Ishikawa (cell line): ENCODE measurements around the gene TMEFF2.

Experiments used
- CEBPB ChIP-seq: IDR thresholded peaks from 2 replicates; pipeline ENCODE4 v1.6.1; 2012
- CREB1 ChIP-seq: IDR thresholded peaks from 2 replicates; pipeline ENCODE4 v1.6.1; 2012; ENCODE audit warnings: low read depth
- EGR1 ChIP-seq: IDR thresholded peaks from 2 replicates; pipeline ENCODE4 v1.6.1; 2012
- EP300 ChIP-seq: IDR thresholded peaks from 2 replicates; pipeline ENCODE4 v1.6.1; 2012; ENCODE audit warnings: borderline replicate concordance
- FOXM1 ChIP-seq: IDR thresholded peaks from 2 replicates; pipeline ENCODE4 v1.6.1; 2012; ENCODE audit warnings: low read depth, borderline replicate concordance
- NFIC ChIP-seq: IDR thresholded peaks from 2 replicates; pipeline ENCODE4 v1.6.1; 2012
- RAD21 ChIP-seq: IDR thresholded peaks from 2 replicates; pipeline ENCODE4 v1.6.1; 2012; ENCODE audit warnings: low read depth
- TAF1 ChIP-seq: IDR thresholded peaks from 2 replicates; pipeline ENCODE4 v1.6.1; 2012; ENCODE audit warnings: low read depth, mild to moderate bottlenecking
- TCF12 ChIP-seq: IDR thresholded peaks from 2 replicates; pipeline ENCODE4 v1.6.1; 2012; ENCODE audit warnings: low read depth
- TEAD4 ChIP-seq: IDR thresholded peaks from 2 replicates; pipeline ENCODE4 v1.6.1; 2012
- YY1 ChIP-seq: IDR thresholded peaks from 2 replicates; pipeline ENCODE4 v1.6.1; 2012; ENCODE audit warnings: low read depth
- ZBTB7A ChIP-seq: IDR thresholded peaks from 2 replicates; pipeline ENCODE4 v1.6.1; 2012; ENCODE audit warnings: low read depth
- TF ChIP-seq, protein P1 (sequence below): IDR thresholded peaks from 2 replicates; pipeline ENCODE4 v1.6.1; 2012
- TF ChIP-seq, protein P2 (sequence below): IDR thresholded peaks from 2 replicates; pipeline ENCODE4 v1.6.1; 2012; ENCODE audit warnings: low read depth, mild to moderate bottlenecking
- TF ChIP-seq, protein P3 (sequence below): IDR thresholded peaks from 2 replicates; pipeline ENCODE4 v1.6.1; 2012

The TMEFF2 gene

DNA sequence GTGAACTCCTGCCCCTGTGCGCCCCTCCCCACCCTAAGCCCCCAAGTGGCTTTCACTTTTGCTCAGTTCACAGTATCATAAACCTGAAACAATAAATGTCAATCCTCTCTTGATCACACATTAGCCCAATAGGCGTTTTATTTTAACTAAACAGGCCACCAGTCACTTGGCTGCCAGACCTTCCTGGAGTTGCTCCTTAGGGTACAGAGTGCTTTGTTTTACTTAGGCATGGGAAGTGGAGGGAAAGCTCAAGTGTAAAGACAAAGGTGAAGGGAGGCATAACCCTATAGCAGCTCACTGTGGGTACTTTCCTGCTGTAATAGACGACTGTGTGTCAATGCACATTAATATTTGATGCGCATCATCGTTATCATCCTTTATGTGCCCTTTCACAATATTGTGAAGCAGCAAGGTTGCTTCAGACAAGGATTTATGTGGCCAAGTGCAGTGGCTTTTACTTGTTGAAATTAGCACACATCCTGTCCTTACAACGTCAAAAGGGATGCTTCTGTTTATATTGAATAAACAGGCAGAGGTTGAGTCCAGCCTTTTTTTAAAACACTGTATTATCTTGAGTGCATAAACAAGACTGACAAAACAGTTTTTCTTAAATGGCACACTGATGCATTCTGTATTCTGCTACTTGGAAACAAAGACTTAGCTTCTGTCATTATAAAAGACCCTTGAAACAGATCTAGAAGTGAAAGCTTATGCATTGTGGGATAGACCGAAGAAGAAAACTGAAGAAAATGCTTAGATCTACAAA, 168.5 kb downstream of the TMEFF2 start:
- TF ChIP-seq, protein P1, sequence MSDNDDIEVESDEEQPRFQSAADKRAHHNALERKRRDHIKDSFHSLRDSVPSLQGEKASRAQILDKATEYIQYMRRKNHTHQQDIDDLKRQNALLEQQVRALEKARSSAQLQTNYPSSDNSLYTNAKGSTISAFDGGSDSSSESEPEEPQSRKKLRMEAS = no peak
- TF ChIP-seq NFIC = no peak
- no peak for TF ChIP-seq RAD21
- TF ChIP-seq CEBPB = no peak
- no peak for TF ChIP-seq EGR1
- TF ChIP-seq, protein P2, sequence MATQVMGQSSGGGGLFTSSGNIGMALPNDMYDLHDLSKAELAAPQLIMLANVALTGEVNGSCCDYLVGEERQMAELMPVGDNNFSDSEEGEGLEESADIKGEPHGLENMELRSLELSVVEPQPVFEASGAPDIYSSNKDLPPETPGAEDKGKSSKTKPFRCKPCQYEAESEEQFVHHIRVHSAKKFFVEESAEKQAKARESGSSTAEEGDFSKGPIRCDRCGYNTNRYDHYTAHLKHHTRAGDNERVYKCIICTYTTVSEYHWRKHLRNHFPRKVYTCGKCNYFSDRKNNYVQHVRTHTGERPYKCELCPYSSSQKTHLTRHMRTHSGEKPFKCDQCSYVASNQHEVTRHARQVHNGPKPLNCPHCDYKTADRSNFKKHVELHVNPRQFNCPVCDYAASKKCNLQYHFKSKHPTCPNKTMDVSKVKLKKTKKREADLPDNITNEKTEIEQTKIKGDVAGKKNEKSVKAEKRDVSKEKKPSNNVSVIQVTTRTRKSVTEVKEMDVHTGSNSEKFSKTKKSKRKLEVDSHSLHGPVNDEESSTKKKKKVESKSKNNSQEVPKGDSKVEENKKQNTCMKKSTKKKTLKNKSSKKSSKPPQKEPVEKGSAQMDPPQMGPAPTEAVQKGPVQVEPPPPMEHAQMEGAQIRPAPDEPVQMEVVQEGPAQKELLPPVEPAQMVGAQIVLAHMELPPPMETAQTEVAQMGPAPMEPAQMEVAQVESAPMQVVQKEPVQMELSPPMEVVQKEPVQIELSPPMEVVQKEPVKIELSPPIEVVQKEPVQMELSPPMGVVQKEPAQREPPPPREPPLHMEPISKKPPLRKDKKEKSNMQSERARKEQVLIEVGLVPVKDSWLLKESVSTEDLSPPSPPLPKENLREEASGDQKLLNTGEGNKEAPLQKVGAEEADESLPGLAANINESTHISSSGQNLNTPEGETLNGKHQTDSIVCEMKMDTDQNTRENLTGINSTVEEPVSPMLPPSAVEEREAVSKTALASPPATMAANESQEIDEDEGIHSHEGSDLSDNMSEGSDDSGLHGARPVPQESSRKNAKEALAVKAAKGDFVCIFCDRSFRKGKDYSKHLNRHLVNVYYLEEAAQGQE = no peak
- TF ChIP-seq, protein P3, sequence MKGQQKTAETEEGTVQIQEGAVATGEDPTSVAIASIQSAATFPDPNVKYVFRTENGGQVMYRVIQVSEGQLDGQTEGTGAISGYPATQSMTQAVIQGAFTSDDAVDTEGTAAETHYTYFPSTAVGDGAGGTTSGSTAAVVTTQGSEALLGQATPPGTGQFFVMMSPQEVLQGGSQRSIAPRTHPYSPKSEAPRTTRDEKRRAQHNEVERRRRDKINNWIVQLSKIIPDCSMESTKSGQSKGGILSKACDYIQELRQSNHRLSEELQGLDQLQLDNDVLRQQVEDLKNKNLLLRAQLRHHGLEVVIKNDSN = no peak
- TF ChIP-seq TAF1 = no peak

DNA sequence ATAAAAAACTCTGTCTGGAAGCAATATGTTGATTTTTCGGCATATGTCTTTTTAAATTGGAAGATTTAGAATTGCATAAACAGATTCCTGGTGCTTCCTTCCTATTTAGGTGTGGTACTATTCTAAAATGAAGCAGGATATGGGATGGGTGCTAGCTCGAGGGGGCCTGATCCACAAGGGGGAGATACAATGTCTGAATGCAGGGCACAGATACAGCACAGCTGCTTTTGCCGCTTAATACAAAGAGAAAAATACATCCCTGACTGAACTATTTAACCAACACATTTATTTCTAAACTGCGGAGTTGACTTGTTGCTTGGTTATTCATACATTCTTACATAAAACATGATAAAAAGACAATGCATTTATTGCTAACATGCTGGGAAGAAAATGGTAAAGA, 169.1 kb downstream of the TMEFF2 start:
- no peak for TF ChIP-seq ZBTB7A
- TF ChIP-seq CEBPB = no peak
- no peak for TF ChIP-seq CREB1
- no peak for TF ChIP-seq TCF12
- TF ChIP-seq, protein P1 = no peak
- no peak for TF ChIP-seq EP300
- TF ChIP-seq, protein P3 = no peak
- no peak for TF ChIP-seq TEAD4
- TF ChIP-seq, protein P2 = no peak
- no peak for TF ChIP-seq NFIC
- no peak for TF ChIP-seq FOXM1
- no peak for TF ChIP-seq YY1
- no peak for TF ChIP-seq EGR1
- no peak for TF ChIP-seq RAD21
- TF ChIP-seq TAF1 = no peak

DNA sequence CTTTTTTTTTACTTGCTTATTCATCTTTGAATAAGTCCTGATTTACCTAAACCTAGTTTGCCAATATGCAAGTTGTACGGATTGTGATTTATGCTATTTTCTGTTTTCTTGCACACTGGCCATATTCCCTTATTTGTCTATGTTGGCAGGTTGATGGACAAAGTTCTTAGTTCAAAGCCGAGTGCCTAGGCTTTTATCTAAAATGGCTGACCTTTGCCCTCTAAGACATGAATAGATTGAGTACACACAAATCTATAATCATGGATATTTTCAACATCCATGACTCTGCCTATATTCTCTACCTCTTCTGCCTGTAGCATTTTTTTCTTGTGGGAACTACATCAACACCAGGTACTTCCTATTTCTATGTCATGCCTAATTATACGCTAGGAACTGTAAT, 171.7 kb downstream of the TMEFF2 start:
- TF ChIP-seq RAD21 (no peak), EGR1 (no peak), TEAD4 (no peak), FOXM1 (no peak), NFIC (no peak), CEBPB (no peak), EP300 (no peak), ZBTB7A (no peak), TCF12 (no peak), TAF1 (no peak), CREB1 (no peak), YY1 (no peak)
- TF ChIP-seq, protein P1 = no peak
- TF ChIP-seq, protein P3 = no peak
- TF ChIP-seq, protein P2 = no peak

DNA sequence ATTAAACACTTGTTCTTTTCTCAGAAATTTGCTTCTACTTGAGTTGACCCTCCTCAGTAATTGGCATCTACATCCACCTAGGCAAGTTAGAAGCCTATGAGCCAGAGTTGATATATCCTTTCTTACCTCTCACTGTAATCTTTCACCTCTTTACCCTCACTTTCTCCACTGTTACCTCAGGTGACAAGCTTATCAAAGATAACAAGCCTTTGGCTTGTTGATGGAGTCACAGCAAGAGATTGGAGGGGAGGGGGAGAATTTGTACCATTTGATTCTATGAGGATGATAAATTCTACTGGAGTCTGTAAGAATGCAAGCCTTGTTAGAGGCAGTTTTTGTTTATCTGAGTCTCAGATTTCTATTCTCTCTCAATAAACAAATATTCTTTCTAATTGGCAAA, 176.9 kb downstream of the TMEFF2 start:
- TF ChIP-seq, protein P3 = no peak
- TF ChIP-seq, protein P2 = no peak
- TF ChIP-seq CEBPB (no peak), TEAD4 (no peak), CREB1 (no peak), EP300 (no peak), TCF12 (no peak), FOXM1 (no peak), ZBTB7A (no peak), TAF1 (no peak), YY1 (no peak), EGR1 (no peak), NFIC (no peak), RAD21 (no peak)
- TF ChIP-seq, protein P1 = no peak
